ENCODE results near the gene TNFAIP8L1.

Gene TNFAIP8L1

DNA sequence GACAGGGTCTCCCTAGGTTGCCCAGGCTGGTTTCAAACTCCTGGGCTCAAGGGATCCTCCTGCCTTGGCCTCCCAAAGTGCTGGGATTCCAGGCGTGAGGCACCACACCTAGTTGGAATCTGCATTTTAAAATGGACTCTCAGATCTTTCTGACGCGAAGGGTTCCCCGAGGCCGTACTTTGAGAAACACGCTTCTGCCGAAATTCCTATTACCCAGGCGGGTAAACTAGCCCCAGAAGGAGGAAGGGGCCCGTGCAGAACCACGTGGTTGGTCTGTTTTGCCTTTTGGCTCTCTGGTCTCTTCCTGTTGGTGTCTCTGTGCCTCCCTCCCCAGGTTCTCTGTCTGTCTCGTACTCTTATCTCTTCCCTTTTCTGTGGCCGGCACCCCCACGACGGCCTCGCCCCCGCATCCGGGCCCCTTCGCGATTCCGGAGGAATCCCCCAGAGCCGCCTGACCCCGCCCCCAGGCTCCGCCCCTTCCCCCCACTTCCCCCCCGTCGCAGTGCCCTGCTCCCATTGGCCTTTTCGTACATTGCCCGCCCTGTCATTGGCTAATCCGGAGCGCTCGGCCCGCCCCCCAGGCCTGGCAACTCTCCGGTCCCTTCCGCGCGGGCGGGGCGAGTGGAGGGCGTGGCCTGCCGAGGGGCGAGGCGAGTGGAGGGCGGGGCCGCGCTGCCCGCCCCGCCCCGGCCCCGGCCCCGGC lies at the start of gene TNFAIP8L1:
Gene TNFAIP8L1, plus strand, starts transcription at position 689 of the 703 bp plus-strand sequence. CDS start 12,354 bp downstream, outside the sequence.
- DNase-seq (ENCODE audit: low spot score): peak; percentile 100
- in situ Hi-C loops (cut with MboI; ENCODE audit: low sequenced_read_pairs, unreplicated experiment): loop anchor here (10.0 kb wide), 1 partner anchor 64 kb away; no protein-coding TSS in a partner anchor
- TF ChIP-seq, protein P1, sequence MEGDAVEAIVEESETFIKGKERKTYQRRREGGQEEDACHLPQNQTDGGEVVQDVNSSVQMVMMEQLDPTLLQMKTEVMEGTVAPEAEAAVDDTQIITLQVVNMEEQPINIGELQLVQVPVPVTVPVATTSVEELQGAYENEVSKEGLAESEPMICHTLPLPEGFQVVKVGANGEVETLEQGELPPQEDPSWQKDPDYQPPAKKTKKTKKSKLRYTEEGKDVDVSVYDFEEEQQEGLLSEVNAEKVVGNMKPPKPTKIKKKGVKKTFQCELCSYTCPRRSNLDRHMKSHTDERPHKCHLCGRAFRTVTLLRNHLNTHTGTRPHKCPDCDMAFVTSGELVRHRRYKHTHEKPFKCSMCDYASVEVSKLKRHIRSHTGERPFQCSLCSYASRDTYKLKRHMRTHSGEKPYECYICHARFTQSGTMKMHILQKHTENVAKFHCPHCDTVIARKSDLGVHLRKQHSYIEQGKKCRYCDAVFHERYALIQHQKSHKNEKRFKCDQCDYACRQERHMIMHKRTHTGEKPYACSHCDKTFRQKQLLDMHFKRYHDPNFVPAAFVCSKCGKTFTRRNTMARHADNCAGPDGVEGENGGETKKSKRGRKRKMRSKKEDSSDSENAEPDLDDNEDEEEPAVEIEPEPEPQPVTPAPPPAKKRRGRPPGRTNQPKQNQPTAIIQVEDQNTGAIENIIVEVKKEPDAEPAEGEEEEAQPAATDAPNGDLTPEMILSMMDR (IDR thresholded peaks at IDR 0.05; ENCODE audit: borderline replicate concordance, control extremely low read depth, extremely low read depth, insufficient read depth, missing control alignments): no peak

DNA sequence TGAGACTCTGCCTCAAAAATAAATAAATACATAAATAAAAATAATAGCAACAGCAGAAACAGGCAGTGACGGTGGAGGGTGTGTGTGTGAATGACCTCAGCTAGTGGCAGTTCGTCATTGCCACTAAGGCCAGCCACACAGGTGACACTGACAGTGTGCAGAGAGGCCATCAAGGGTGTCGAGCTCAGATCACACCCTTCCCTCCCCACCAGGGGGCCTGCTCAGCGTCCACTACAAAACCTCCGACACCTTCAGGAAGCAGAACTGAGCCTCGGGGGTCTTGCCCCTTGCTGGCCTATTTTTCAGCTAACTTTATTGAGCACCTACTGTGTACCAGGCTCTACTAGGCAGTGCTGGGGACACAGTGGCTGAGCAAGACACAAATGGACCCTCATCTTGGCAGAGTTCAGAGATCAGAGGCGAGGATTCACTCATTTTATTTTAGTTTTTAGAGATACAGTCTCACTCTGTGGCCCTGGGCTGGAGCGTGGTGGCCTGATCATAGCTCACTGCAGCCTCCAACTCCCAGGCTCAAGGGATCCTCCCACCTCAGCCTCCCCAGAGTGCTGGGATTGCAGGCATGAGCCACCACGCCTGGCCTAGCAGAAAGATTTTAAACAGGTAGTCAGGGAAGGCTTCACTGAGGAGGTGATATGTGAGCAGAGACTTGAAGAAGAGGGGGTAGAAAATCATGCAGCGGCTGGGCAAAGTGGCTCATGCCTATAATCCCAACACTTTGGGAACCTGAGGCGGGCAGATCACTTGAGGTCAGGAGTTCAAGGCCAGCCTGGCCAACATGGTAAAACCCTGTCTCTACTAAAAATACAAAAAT lies 49.5 kb upstream of the TNFAIP8L1 start:
- in situ Hi-C loops (cut with MboI; ENCODE audit: low sequenced_read_pairs, unreplicated experiment): no loop called here
- DNase-seq (ENCODE audit: low spot score): peak; percentile 75
- TF ChIP-seq, protein P1 (IDR thresholded peaks at IDR 0.05; ENCODE audit: borderline replicate concordance, control extremely low read depth, extremely low read depth, insufficient read depth, missing control alignments): peak; percentile 52

DNA sequence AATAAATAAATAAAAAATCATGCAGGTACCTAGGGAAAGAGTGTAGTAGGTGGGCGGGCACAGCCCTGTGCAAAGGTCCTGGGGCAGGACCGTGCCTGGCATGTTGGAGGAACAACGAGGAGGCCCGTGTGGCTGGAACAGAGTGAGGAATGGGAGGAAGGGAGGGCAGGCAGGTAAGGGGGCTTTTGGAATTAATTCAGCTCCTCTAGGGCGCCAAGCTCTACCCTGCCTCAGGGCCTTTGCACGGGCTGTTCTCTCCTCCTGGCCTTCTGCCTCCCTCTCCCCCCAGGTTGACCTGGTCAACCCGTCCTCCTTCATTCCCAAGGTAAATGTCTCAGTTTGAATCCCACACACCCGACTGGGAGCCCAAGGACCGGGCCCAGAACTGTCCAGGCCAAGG lies 48.8 kb upstream of the TNFAIP8L1 start:
- in situ Hi-C loops (cut with MboI; ENCODE audit: low sequenced_read_pairs, unreplicated experiment): no loop called here
- TF ChIP-seq, protein P1 (IDR thresholded peaks at IDR 0.05; ENCODE audit: borderline replicate concordance, control extremely low read depth, extremely low read depth, insufficient read depth, missing control alignments): no peak
- no peak for DNase-seq (ENCODE audit: low spot score)

DNA sequence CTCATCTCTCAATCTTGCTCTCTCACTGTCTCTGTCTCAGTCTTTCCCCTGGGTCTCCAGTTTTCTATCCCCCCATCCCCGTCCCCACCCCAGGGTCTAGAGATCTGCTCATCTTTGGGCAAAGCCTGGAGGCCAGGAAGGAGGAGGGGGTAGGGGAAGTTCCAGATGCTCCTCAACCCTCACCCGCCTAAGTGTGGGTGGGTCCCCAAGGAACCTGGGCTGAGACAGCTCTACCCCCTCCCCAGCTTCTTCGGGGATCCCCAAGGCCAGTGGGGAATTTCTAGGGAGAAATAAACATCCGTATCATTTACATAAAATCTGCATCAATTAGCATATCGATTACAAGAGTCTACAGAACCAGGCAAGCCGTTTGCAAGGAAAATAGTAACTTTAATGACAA lies 48.0 kb upstream of the TNFAIP8L1 start:
- no peak for DNase-seq (ENCODE audit: low spot score)
- in situ Hi-C loops (cut with MboI; ENCODE audit: low sequenced_read_pairs, unreplicated experiment): no loop called here
- TF ChIP-seq, protein P1 (IDR thresholded peaks at IDR 0.05; ENCODE audit: borderline replicate concordance, control extremely low read depth, extremely low read depth, insufficient read depth, missing control alignments): no peak

DNA sequence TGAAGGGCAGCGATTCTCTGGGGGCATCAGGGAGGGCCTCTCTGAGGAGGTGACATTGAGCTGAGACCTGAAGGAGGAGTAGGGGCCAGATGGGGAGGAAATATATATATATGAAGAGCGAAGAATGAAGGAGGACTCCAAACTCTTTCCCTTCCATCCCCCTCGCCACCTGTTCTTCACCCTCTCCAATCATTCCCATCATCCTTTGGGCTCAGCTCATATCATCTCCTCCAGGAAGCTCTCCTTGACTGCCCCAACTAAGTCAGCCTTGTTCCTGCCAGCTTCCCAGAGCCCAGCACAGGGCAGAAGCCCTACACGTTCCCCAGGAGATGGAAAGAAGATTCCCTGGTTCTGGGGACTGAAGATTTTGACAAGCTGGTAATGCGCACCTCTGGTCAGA lies 46.9 kb upstream of the TNFAIP8L1 start:
- in situ Hi-C loops (cut with MboI; ENCODE audit: low sequenced_read_pairs, unreplicated experiment): no loop called here

DNA sequence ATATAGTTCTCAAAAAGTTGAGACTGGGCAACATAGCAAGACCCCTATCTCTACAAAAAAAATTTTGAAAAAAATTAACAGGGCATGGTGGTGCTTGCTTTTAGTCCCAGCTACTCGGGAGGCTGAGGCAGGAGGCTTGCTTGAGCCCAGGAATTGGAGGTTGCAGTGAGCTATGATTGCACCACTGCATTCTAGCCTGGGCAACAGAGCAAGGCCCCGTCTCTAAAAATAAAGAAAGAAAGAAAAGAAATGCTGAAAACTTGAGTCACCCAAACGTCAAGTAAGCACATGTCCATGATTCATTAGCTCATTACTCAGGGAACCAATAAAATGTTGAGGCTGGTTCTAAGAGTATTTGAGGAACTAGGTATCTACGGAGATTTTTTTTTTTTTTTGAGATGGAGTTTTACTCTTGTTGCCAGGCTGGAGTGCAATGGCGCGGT lies 45.9 kb upstream of the TNFAIP8L1 start:
- TF ChIP-seq, protein P1 (IDR thresholded peaks at IDR 0.05; ENCODE audit: borderline replicate concordance, control extremely low read depth, extremely low read depth, insufficient read depth, missing control alignments): no peak
- in situ Hi-C loops (cut with MboI; ENCODE audit: low sequenced_read_pairs, unreplicated experiment): no loop called here
- DNase-seq (ENCODE audit: low spot score): no peak

More for the DNA sequence above, 46.9 kb upstream of the TNFAIP8L1 start:
- TF ChIP-seq, protein P1 (IDR thresholded peaks at IDR 0.05; ENCODE audit: borderline replicate concordance, control extremely low read depth, extremely low read depth, insufficient read depth, missing control alignments): no peak
- no peak for DNase-seq (ENCODE audit: low spot score)

All from GM13976 (cell line).